SIG-M5 (cell line): ENCODE data around the gene RPS6KA2.

Experiments
- DNase-seq: peaks from one replicate; lab custom pipeline; 2025; lab: John Stamatoyannopoulos, UW

The RPS6KA2 gene

GRCh38 chr6:166572370-166573261, 54.4 kb downstream of the RPS6KA2 start:
- no peak for DNase-seq

- no peak for DNase-seq
These were observed 55.9 kb downstream of the RPS6KA2 start for GRCh38 chr6:166570929-166571713.

GRCh38 chr6:166569206-166569605, 57.8 kb downstream of the RPS6KA2 start:
- no peak for DNase-seq

GRCh38 chr6:166567813-166568212, 59.2 kb downstream of the RPS6KA2 start:
- no peak for DNase-seq

- no peak for DNase-seq
These were observed 59.9 kb downstream of the RPS6KA2 start for GRCh38 chr6:166567107-166567506.

- no peak for DNase-seq
These were observed 60.7 kb downstream of the RPS6KA2 start for GRCh38 chr6:166566026-166567011.

GRCh38 chr6:166565084-166565967, 61.7 kb downstream of the RPS6KA2 start:
- DNase-seq = no peak

- DNase-seq = no peak
These were observed 63.2 kb downstream of the RPS6KA2 start for GRCh38 chr6:166563805-166564204.

GRCh38 chr6:166563200-166563599, 63.9 kb downstream of the RPS6KA2 start:
- DNase-seq = no peak

- DNase-seq = no peak
These were observed 64.3 kb downstream of the RPS6KA2 start for GRCh38 chr6:166562726-166563125.

GRCh38 chr6:166561771-166562359, 65.2 kb downstream of the RPS6KA2 start:
- no peak for DNase-seq

- no peak for DNase-seq
These were observed 66.8 kb downstream of the RPS6KA2 start for GRCh38 chr6:166560222-166560621.

- no peak for DNase-seq
These were observed 67.4 kb downstream of the RPS6KA2 start for GRCh38 chr6:166559662-166560061.

GRCh38 chr6:166559211-166559610, 67.8 kb downstream of the RPS6KA2 start:
- no peak for DNase-seq

- no peak for DNase-seq
These were observed 68.7 kb downstream of the RPS6KA2 start for GRCh38 chr6:166558156-166559005.

GRCh38 chr6:166556863-166557322, 70.2 kb downstream of the RPS6KA2 start:
- no peak for DNase-seq

GRCh38 chr6:166556336-166556735, 70.7 kb downstream of the RPS6KA2 start:
- no peak for DNase-seq

- no peak for DNase-seq
These were observed 72.0 kb downstream of the RPS6KA2 start for GRCh38 chr6:166555086-166555485.

- DNase-seq = no peak
These were observed 72.7 kb downstream of the RPS6KA2 start for GRCh38 chr6:166554316-166554715.
